Stimulated activated naive CD4-positive, alpha-beta T cell treated with Interleukin-2 at 50 U/mL for 16 hours (primary cell): ENCODE measurements around the gene GIPC3.
"Not testable (repeated sequence)": the region's sequence is repeated elsewhere in the genome, so short reads cannot be mapped to it uniquely, and the experiment has no call there.

Experiments used
- DNase-seq: peaks from one replicate; lab custom pipeline; 2025; lab: John Stamatoyannopoulos, UW

The GIPC3 gene

GRCh38 chr19:3576696-3577443 is 8.4 kb upstream of the GIPC3 start:
- no peak for DNase-seq

- no peak for DNase-seq
Measured at GRCh38 chr19:3577723-3578344, 7.4 kb upstream of the GIPC3 start.

GRCh38 chr19:3578390-3578789 is 6.9 kb upstream of the GIPC3 start:
- no peak for DNase-seq

- DNase-seq = no peak
Measured at GRCh38 chr19:3580156-3580934, 4.9 kb upstream of the GIPC3 start.

- DNase-seq = not testable (repeated sequence)
Measured at GRCh38 chr19:3581792-3582191, 3.5 kb upstream of the GIPC3 start.

GRCh38 chr19:3584036-3584802 is 1.1 kb upstream of the GIPC3 start:
- not testable (repeated sequence) for DNase-seq

- DNase-seq = no peak
Measured at GRCh38 chr19:3586127-3586626, 899 bp downstream of the GIPC3 start.

GRCh38 chr19:3586707-3587346 is 1.5 kb downstream of the GIPC3 start:
- no peak for DNase-seq

- DNase-seq = no peak
Measured at GRCh38 chr19:3589439-3589838, 4.2 kb downstream of the GIPC3 start.

GRCh38 chr19:3589949-3590348 is 4.7 kb downstream of the GIPC3 start:
- DNase-seq = no peak

GRCh38 chr19:3590991-3591659 is 5.8 kb downstream of the GIPC3 start:
- no peak for DNase-seq

- DNase-seq = no peak
Measured at GRCh38 chr19:3591876-3592613, 6.8 kb downstream of the GIPC3 start.

- DNase-seq = no peak
Measured at GRCh38 chr19:3593156-3593555, 7.9 kb downstream of the GIPC3 start.

- DNase-seq = no peak
Measured at GRCh38 chr19:3595521-3596061, 10.3 kb downstream of the GIPC3 start.

GRCh38 chr19:3599776-3600187 is 14.5 kb downstream of the GIPC3 start:
- DNase-seq = no peak

- DNase-seq = no peak
Measured at GRCh38 chr19:3601021-3601420, 15.7 kb downstream of the GIPC3 start.

- no peak for DNase-seq
Measured at GRCh38 chr19:3603121-3603811, 18.0 kb downstream of the GIPC3 start.

GRCh38 chr19:3604227-3604986 is 19.1 kb downstream of the GIPC3 start:
- DNase-seq = no peak

- no peak for DNase-seq
Measured at GRCh38 chr19:3604987-3605343, 19.7 kb downstream of the GIPC3 start.
